Neutrophil (primary cell): Measurements from ENCODE around the gene PROM1.

Experiments
- H3K27ac ChIP-seq: fragments of 200-600 bp; sonication (generic); 2 replicates; pipeline ENCODE4 v1.5.1; 2016; ENCODE audit warnings: mild to moderate bottlenecking, moderate library complexity
- H3K27me3 ChIP-seq: fragments of 200-600 bp; sonication (generic); 2 replicates; pipeline ENCODE4 v1.6.0; 2016; ENCODE audit warnings: mild to moderate bottlenecking
- H3K36me3 ChIP-seq: fragments of 200-600 bp; sonication (generic); 2 replicates; pipeline ENCODE4 v1.5.1; 2017
- H3K4me1 ChIP-seq, 2 experiments: fragments of 200-600 bp in 1 of 2; sonication (generic) in 1 of 2; 1 replicate in 1 of 2; 2 replicates in 1 of 2; pipeline versions ENCODE4 v1.5.1 to v1.6.1; 2013 to 2016; ENCODE audit warnings: low read depth in 1 of 2, low read length in 1 of 2, mild to moderate bottlenecking in 1 of 2, moderate library complexity in 1 of 2; ENCODE audit not compliant: control insufficient read depth in 1 of 2, insufficient read depth in 1 of 2
- H3K4me3 ChIP-seq, 2 experiments: fragments of 200-600 bp in 1 of 2; sonication (generic) in 1 of 2; 1 replicate in 1 of 2; 2 replicates in 1 of 2; pipeline ENCODE4 v1.5.1; 2013 to 2016; ENCODE audit warnings: low read depth in 1 of 2, low read length in 1 of 2, mild to moderate bottlenecking in 1 of 2, moderate library complexity in 1 of 2
- H3K9me3 ChIP-seq: fragments of 200-600 bp; sonication (generic); 2 replicates; pipeline ENCODE4 v1.5.1; 2016
- TF ChIP-seq, protein P1 (sequence below): fragments of 200-600 bp; sonication (generic); IDR thresholded peaks from 2 replicates; pipeline ENCODE4 v1.5.1; 2016; ENCODE audit warnings: antibody characterized with exemption

The PROM1 gene, protein sequence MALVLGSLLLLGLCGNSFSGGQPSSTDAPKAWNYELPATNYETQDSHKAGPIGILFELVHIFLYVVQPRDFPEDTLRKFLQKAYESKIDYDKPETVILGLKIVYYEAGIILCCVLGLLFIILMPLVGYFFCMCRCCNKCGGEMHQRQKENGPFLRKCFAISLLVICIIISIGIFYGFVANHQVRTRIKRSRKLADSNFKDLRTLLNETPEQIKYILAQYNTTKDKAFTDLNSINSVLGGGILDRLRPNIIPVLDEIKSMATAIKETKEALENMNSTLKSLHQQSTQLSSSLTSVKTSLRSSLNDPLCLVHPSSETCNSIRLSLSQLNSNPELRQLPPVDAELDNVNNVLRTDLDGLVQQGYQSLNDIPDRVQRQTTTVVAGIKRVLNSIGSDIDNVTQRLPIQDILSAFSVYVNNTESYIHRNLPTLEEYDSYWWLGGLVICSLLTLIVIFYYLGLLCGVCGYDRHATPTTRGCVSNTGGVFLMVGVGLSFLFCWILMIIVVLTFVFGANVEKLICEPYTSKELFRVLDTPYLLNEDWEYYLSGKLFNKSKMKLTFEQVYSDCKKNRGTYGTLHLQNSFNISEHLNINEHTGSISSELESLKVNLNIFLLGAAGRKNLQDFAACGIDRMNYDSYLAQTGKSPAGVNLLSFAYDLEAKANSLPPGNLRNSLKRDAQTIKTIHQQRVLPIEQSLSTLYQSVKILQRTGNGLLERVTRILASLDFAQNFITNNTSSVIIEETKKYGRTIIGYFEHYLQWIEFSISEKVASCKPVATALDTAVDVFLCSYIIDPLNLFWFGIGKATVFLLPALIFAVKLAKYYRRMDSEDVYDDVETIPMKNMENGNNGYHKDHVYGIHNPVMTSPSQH

DNA sequence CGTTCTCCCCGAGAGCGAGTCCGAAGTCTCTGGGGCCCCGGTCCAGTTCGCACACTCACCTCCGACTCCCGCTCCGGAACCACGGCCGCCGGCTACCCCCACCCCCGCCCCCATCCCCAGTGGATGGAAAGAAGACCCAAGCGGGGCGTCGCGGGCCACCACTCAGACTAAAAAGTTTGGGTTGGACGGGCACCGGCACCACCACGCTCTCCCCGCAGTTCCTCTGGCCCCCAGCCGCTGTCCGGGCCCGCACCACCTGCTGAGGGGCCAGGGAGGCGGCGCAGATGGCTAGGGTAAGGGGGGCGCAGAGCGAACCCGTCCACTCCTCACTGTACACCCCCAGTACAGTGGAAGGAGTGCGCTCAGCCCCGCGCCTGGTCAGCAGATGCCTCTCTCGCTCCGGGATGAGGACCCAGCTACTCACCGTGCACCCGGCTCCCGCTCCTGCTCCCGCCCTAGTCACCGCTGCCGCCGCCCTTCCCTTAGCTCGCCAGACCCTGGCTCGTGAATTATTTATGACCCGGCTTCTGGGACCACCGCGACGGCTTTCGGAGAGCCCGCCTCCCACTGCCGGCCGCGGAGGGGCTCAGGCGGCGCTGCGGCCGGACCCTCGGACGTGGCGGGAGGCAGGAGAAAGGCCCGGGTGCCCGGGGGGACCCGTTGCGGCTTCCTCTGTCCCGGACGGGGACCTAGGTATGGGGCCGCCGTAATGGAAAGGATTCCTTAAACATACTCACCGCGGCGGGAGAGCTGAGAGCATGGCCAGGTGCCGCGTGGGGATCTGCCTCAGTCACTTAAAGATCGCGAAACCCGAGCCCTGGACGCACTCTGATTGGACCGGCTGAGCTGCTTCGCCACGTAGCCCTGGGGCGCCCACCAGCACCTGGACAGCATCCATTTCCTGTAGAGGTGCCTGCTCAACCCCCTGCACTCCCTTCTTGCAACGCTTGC lies at the start of gene PROM1:
TSS of gene PROM1 (minus strand) at position 783 of the 951 bp plus-strand sequence. CDS start 8,117 bp downstream, outside the sequence.
- H3K27me3 ChIP-seq = peaks cover 50% of the 10 kb centered on the region
- no peaks in the 10 kb centered on the region for H3K36me3 ChIP-seq
- H3K4me1 ChIP-seq = peaks cover 22 to 29% of the 10 kb centered on the region in 2 experiments
- peak within 1 kb of the TSS; percentile 53 to 63 for H3K4me3 ChIP-seq
- H3K9me3 ChIP-seq = no peaks in the 10 kb centered on the region
- no peak within 1 kb of the TSS for H3K27ac ChIP-seq
- TF ChIP-seq, protein P1, sequence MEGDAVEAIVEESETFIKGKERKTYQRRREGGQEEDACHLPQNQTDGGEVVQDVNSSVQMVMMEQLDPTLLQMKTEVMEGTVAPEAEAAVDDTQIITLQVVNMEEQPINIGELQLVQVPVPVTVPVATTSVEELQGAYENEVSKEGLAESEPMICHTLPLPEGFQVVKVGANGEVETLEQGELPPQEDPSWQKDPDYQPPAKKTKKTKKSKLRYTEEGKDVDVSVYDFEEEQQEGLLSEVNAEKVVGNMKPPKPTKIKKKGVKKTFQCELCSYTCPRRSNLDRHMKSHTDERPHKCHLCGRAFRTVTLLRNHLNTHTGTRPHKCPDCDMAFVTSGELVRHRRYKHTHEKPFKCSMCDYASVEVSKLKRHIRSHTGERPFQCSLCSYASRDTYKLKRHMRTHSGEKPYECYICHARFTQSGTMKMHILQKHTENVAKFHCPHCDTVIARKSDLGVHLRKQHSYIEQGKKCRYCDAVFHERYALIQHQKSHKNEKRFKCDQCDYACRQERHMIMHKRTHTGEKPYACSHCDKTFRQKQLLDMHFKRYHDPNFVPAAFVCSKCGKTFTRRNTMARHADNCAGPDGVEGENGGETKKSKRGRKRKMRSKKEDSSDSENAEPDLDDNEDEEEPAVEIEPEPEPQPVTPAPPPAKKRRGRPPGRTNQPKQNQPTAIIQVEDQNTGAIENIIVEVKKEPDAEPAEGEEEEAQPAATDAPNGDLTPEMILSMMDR = no peak

DNA sequence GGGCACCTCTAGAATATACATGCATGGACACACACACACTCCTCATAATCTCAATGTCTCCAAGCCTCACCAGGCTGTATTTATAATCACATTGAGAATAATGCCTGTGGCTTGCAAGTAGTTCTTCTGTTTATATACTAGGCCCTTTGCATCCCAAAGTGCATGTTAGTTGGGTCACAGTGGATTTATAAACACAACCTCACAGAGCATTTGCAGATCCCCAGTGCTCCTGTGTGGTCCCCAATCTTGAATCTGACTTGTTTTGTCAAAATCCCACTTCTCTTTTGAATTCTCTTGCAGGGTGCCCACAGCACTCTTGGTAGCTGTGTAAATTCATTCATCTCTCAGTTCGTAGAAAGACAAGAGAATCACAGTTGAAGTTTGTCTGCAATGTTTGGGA lies 49.6 kb upstream of the PROM1 start:
- no peaks in the 10 kb centered on the region for H3K4me1 ChIP-seq
- H3K4me3 ChIP-seq = no peak overlapping the region
- no peak overlapping the region for H3K27ac ChIP-seq
- no peaks in the 10 kb centered on the region for H3K27me3 ChIP-seq
- TF ChIP-seq, protein P1 = no peak
- H3K9me3 ChIP-seq = no peaks in the 10 kb centered on the region
- no peaks in the 10 kb centered on the region for H3K36me3 ChIP-seq

DNA sequence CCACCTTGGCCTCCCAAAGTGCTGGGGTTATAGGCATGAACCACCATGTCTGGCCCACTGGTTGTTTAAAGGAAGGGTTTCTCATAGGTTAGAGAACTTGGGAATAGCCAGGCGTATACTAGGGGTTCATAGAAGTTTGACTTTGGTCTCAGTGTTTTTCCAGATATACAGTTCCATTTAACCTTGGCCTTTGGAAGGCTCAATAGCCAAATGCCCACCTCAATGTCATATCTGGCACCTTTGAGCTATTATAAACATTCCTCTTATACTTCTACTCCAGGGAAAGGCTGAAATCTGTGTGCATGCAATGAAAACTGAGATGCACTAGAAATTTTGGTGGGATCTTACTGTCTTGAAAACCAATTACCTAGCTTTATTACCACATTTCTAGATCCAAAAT lies 47.5 kb upstream of the PROM1 start:
- no peaks in the 10 kb centered on the region for H3K27me3 ChIP-seq

DNA sequence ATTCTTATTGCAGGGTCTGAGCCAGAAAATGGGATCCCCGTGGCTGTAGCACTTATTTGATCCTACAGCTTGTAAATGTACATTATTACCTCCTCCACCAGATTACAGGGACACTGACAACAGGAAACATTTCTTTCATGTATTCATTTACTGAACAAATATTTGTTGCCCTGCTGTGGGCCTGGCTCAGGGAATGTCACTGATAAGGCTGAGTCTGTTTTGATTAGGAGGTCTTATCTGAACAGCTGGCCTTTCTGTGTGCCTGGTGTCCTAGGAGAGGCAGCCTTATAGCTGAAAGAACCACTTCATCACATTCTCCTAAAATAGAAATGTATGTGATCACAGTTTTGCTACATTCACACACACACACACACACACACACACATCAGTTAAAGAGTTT lies 45.5 kb upstream of the PROM1 start:
- no peaks in the 10 kb centered on the region for H3K27me3 ChIP-seq
- TF ChIP-seq, protein P1 = no peak
- no peaks in the 10 kb centered on the region for H3K36me3 ChIP-seq
- no peak overlapping the region for H3K4me3 ChIP-seq
- H3K4me1 ChIP-seq = peaks cover 4 to 15% of the 10 kb centered on the region in 2 experiments
- H3K27ac ChIP-seq = no peak overlapping the region
- H3K9me3 ChIP-seq = no peaks in the 10 kb centered on the region

More for the DNA sequence above, 47.5 kb upstream of the PROM1 start:
- Histone ChIP-seq H3K4me1 (no peaks in the 10 kb centered on the region), H3K9me3 (no peaks in the 10 kb centered on the region), H3K4me3 (no peak overlapping the region), H3K27ac (no peak overlapping the region), H3K36me3 (no peaks in the 10 kb centered on the region)
- TF ChIP-seq, protein P1 = no peak

DNA sequence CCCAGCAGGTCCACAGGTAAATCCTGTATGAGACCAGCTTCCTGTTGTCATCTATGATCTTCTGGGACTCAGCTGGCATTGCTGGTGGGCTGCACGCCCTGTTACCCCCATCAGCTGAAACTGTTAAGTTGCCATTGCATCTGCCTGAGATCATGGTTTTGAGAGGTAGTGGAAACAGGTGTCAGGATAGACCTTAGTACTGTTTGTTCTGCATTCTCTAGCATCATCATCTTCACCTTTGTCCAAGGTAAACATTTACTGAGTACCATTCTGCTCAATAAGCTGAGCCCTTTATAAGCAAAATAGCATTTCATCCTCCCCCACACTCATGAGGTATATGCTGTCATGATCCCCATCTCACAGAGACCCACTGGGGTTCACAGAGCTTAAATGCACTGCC lies 42.9 kb upstream of the PROM1 start:
- Histone ChIP-seq H3K36me3 (no peaks in the 10 kb centered on the region), H3K27me3 (no peaks in the 10 kb centered on the region), H3K4me3 (no peak overlapping the region), H3K27ac (no peak overlapping the region), H3K9me3 (no peaks in the 10 kb centered on the region), H3K4me1 (peaks cover 26 to 38% of the 10 kb centered on the region in 2 experiments)
- TF ChIP-seq, protein P1 = no peak
